ENCODE measurements around the gene WDR7. TPM values are rescaled to one million over a fixed set of nuclear protein-coding genes. Genes with fewer than 3 reads are reported as not detected.

WDR7 gene
- total RNA-seq, 1 donor from 2014 or later, result 29.3 TPM

- no peak overlapping the region for H3K27ac ChIP-seq (replicated peaks)
- H3K9me3 ChIP-seq (replicated peaks), result no peaks in the 10 kb centered on the region
- no peaks in the 10 kb centered on the region for H3K27me3 ChIP-seq (ENCODE audit: low read depth)
- no peaks in the 10 kb centered on the region for H3K4me1 ChIP-seq
- intact Hi-C loops (cut with micrococcal nuclease), result no loop called here
- H3K36me3 ChIP-seq, result peaks cover 12% of the 10 kb centered on the region
- no peak overlapping the region for H3K4me3 ChIP-seq
- no peak for TF ChIP-seq CTCF (IDR thresholded peaks at IDR 0.05; ENCODE audit: borderline replicate concordance)
- no peak for DNase-seq
These were observed 315.9 kb downstream of the WDR7 start for GRCh38 chr18:56967035-56967434.

- Histone ChIP-seq H3K4me3 (no peak overlapping the region), H3K4me1 (no peaks in the 10 kb centered on the region), H3K27me3 (ENCODE audit: low read depth) (no peaks in the 10 kb centered on the region), H3K9me3 (replicated peaks) (no peaks in the 10 kb centered on the region), H3K27ac (replicated peaks) (no peak overlapping the region), H3K36me3 (no peaks in the 10 kb centered on the region)
- no peak for TF ChIP-seq CTCF (IDR thresholded peaks at IDR 0.05; ENCODE audit: borderline replicate concordance)
- intact Hi-C loops (cut with micrococcal nuclease), result no loop called here
- no peak for DNase-seq
These were observed 322.3 kb downstream of the WDR7 start for GRCh38 chr18:56973487-56973886.

GRCh38 chr18:56974141-56974540 lies 323.0 kb downstream of the WDR7 start:
- Histone ChIP-seq H3K4me3 (no peak overlapping the region), H3K9me3 (replicated peaks) (no peaks in the 10 kb centered on the region), H3K4me1 (no peaks in the 10 kb centered on the region), H3K27me3 (ENCODE audit: low read depth) (no peaks in the 10 kb centered on the region), H3K27ac (replicated peaks) (no peak overlapping the region), H3K36me3 (no peaks in the 10 kb centered on the region)
- DNase-seq, result no peak
- intact Hi-C loops (cut with micrococcal nuclease), result no loop called here
- no peak for TF ChIP-seq CTCF (IDR thresholded peaks at IDR 0.05; ENCODE audit: borderline replicate concordance)

- Histone ChIP-seq H3K9me3 (replicated peaks) (no peaks in the 10 kb centered on the region), H3K36me3 (no peaks in the 10 kb centered on the region), H3K4me3 (no peak overlapping the region), H3K4me1 (peaks cover 2% of the 10 kb centered on the region), H3K27ac (replicated peaks) (no peak overlapping the region), H3K27me3 (ENCODE audit: low read depth) (no peaks in the 10 kb centered on the region)
- no peak for TF ChIP-seq CTCF (IDR thresholded peaks at IDR 0.05; ENCODE audit: borderline replicate concordance)
- no peak for DNase-seq
- intact Hi-C loops (cut with micrococcal nuclease), result no loop called here
These were observed 324.1 kb downstream of the WDR7 start for GRCh38 chr18:56975276-56975675.

- Histone ChIP-seq H3K27ac (replicated peaks) (no peak overlapping the region), H3K27me3 (ENCODE audit: low read depth) (no peaks in the 10 kb centered on the region), H3K4me1 (peaks cover 10% of the 10 kb centered on the region), H3K9me3 (replicated peaks) (no peaks in the 10 kb centered on the region), H3K4me3 (no peak overlapping the region), H3K36me3 (no peaks in the 10 kb centered on the region)
- DNase-seq, result no peak
- TF ChIP-seq CTCF (IDR thresholded peaks at IDR 0.05; ENCODE audit: borderline replicate concordance), result no peak
- intact Hi-C loops (cut with micrococcal nuclease), result no loop called here
These were observed 326.1 kb downstream of the WDR7 start for GRCh38 chr18:56977309-56977708.

GRCh38 chr18:56977771-56978170 lies 326.6 kb downstream of the WDR7 start:
- Histone ChIP-seq H3K27me3 (ENCODE audit: low read depth) (no peaks in the 10 kb centered on the region), H3K36me3 (no peaks in the 10 kb centered on the region), H3K27ac (replicated peaks) (no peak overlapping the region)

More at GRCh38 chr18:56977771-56978170, 326.6 kb downstream of the WDR7 start:
- no peak overlapping the region for H3K4me3 ChIP-seq
- no peaks in the 10 kb centered on the region for H3K9me3 ChIP-seq (replicated peaks)
- no peak for TF ChIP-seq CTCF (IDR thresholded peaks at IDR 0.05; ENCODE audit: borderline replicate concordance)
- intact Hi-C loops (cut with micrococcal nuclease), result no loop called here
- no peak for DNase-seq
- H3K4me1 ChIP-seq, result peaks cover 13% of the 10 kb centered on the region

Data from left ventricle myocardium inferior (tissue), 1 donor.